ENCODE data around the gene CHST11. TPM values are rescaled to one million over a fixed set of nuclear protein-coding genes. Genes with fewer than 3 reads are reported as not detected.
"Not testable (repeated sequence)": the region's sequence is repeated elsewhere in the genome, so short reads cannot be mapped to it uniquely, and the experiment has no call there.

The CHST11 gene
- total RNA-seq, 1 experiment from 2014 or later: 38.8 TPM

DNA sequence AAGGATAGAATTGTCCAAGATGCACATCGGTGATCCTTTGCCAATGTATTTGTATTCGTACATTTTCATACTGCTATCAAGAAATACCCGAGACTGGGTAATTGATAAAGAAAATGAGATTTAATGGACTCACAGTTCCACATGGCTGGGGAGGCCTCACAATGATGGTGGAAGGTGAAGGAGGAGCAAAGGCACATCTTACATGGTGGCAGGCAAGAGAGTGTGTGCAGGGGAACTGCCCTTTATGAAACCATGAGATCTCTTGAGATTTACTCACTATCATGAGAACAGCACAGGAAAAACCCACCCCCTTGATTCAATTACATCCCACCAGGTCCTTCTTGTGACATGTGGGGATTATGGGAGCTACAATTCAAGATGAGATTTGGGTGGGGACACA lies 107.9 kb downstream of the CHST11 start:
- DNase-seq (ENCODE audit: low read depth): not testable (repeated sequence)

DNA sequence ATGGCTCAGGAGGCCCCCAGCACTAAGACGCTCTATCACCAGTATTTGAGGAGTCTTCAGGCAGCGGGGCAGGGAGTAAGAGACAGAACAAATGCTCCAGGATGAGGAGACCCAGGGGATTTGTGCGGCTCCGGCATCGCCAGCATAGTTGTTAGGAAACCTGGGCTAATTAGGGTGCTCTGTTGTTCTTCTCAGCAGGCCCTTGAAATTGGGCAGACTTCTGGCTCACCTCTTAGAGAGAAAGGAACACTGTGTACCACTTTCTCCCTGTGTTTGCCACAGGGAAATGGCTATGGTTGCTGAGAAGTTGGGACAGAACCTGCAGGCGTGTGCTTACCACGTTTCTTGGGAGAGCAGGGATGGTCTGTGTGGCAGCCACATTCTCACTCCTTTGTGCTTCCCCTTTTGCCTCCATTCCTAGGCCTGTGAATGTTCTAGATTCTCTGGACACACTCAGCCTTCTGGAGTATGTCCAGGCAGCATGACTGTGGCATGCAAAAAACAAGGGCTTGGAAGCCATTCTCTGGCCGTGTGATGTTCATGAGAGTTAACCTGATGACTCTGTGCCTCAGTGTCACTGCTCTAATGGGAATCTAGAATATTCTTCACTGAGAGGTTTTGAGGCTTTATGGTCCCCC lies 109.0 kb downstream of the CHST11 start:
- no peak for DNase-seq (ENCODE audit: low read depth)

DNA sequence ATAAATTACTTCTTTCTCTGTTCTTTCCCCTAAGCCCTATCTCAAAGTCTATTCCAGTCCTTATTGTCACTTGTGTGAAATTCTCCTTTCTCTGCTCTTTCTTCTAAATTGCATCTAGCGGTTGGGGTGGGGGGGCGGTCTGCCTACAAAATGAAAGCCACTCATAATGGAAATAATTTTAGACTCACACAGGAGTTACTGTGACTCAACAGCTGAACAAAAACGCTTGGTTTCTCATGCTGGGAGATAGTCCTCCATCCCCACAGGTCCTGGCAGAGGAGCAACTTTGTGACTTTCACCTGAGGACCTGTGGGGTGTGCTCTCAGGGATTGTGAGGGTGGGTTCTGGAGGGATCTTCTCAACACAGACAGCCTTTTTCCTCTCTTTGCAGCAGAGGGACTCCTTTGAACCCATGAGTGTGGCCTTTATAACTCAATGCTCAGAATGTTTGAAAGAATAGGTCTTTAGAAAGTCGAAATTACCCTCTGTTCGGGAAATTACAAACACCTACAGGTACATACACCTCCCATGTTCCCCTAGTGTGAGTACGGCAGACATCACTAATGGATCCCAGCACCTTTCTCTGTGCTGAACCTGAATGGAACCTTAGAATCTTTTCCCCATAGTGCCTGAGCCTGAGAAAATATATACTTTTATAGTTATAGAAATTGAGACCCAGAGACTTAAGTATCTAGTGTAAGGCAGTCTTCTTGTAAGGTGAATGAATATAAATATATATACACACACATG lies 109.7 kb downstream of the CHST11 start:
- DNase-seq (ENCODE audit: low read depth): no peak

DNA sequence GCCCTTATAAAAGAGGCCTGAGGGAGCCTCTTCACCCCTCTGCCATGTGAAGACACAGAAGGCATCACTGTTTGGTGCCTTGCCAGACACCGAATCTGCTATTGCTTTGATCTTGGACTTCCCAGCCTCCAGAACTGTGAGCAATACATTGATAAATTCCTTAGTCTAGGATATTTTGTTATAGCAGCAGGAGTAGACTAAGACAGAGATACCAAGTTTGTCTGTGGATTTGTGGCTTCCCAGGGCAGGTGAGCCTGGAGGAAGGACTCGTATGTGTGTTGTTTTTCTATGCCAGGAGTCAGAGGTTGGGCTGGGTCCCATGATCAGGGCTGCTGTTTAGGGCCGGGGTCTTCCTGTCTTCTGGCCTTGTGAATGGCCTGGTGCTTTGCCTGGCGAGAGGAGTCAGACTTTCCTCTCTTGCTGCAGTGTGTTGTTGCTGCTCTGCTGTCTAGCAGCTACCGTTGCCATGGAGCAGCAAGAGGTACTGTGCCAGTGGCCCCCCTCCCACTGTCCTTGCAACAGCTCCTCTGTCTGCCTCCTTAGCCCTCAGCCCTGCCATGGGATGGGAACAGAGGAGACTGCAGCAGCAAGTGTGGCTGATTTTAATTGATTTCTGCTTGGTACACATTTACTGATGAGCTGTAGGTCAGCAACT lies 111.2 kb downstream of the CHST11 start:
- DNase-seq (ENCODE audit: low read depth): no peak

DNA sequence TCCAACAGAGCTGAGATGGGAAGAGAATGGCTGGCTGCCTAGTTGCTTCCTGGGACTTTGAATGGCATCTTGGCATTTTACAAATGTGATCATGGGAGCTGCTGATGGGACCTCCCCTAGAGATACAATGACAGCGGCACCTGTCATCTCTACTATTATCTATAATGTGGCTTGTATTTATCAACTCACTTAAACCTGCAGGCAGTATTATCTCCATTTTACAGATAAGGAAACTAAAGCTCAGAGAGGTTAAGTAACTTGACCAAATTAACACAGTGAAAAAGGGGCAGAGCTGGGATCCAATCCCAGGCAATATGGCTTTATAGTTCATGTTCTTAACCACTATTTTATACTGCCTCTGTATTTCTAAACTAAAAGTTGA lies 111.7 kb downstream of the CHST11 start:
- no peak for DNase-seq (ENCODE audit: low read depth)

DNA sequence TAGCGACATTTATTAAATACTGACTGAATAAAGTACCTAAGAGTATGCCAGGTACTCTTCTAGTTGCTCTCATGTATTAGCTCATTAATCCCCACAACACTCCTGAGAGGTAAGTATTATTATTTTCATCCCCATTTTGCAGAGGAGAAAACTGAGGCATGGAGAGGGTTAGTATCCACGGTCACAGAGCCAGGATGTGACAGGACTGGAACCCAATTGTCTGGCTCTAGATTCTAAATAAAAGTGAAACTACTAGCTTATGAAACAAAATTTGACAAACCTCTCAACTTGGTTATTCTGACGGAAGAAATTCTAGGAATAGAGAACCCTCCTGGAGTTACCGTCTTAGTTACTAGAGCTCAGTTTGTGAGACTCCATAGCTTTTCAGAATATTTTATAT lies 112.2 kb downstream of the CHST11 start:
- no peak for DNase-seq (ENCODE audit: low read depth)

DNA sequence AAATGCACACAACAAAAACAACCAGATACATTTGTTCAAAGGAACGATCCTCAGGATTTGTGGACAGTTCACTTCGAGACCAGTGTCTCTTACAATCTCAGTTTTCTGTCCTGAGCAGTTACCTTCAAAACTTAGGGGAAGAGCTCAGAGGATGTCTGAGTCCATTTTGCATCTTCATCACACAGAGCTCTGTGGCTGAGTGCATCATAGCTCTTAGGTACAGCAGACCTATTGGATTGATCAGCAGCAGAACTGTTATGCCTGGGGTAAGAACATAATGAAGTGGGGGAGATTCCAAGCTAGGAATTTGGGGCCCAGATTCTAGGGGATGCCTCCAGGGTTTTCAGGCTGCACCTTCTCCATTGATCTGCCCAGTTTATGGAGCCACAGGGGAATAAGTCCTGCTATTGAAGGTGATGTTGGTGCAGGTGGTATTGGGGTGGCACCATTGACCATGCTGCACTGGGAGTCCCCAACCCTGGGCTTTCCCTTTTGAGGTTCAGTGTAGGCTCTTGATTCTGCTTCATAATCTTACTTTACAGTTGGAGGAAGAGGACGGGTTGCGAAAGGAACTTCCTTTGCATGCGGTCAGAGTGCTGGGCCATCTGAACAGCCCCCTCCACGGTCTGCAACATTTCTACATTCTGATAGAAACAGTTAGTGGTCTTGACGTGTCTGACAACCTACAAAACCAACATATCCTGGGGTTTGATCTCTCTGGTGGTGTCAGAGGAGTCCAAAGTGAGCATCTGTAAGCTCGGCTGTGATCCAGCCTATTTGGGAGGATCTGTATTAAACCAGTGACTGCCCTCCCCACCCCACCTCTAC lies 112.8 kb downstream of the CHST11 start:
- DNase-seq (ENCODE audit: low read depth): no peak

DNA sequence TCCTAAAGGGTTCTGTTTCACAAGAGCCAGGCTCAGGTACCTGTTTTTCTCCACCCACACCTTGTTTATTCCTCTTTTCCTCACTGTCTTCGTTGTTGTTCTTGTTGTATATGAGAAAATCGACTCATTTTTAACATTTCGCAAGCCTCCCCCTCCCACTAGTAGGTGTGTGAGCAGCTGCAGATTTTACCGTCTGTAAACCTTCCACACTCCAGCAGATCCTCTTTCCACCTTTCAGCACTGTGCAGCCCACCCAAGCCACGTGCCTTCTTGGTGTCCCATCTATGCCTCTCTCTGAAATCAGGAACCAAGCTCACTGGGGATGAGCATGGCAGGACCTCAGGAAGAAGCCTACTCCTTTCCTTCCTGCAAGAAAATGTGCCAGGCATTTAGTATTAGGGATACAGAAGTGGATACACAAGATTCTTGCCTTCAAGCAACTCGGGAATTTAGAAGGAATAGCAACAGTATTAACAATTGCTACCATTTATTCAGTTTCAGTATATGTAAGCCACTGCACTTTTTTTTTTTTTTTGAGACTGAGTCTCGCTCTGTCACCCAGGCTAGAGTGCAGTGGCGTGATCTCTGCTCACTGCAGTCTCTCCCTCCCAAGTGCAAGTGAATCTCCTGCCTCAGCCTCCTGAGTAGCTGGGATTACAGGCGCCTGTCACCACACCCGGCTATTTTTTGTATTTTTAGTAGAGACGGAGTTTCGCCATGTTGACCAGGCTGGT lies 113.6 kb downstream of the CHST11 start:
- DNase-seq (ENCODE audit: low read depth): no peak

DNA sequence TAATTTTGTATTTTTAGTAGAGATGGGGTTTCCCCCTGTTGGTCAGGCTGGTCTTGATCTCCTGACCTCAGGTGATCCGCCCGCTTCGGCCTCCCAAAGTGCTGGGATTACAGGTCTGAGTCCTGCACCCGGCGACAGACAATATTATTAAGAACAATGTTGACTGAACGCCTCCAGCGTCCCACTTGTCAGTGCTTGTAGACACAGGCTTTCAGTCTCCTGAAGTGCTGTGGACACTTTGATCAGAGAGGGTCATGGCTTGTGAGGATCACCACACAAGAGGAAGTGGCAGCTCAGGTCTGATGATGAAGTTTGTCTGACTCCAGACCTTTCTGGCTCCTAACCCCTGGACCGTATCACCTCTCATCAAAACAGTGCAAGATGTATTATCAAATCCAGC lies 114.6 kb downstream of the CHST11 start:
- DNase-seq (ENCODE audit: low read depth): no peak

DNA sequence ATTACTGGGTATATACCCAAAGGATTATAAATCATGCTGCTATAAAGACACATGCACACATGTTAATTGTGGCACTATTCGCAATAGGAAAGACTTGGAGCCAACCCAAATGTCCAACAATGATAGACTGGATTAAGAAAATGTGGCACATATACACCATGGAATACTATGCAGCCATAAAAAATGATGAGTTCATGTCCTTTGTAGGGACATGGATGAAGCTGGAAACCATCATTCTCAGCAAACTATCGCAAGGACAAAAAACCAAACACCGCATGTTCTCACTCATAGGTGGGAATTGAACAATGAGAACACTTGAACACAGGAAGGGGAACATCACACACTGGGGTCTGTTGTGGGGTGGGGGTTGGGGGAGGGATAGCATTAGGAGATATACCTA lies 117.6 kb downstream of the CHST11 start:
- not testable (repeated sequence) for DNase-seq (ENCODE audit: low read depth)

DNA sequence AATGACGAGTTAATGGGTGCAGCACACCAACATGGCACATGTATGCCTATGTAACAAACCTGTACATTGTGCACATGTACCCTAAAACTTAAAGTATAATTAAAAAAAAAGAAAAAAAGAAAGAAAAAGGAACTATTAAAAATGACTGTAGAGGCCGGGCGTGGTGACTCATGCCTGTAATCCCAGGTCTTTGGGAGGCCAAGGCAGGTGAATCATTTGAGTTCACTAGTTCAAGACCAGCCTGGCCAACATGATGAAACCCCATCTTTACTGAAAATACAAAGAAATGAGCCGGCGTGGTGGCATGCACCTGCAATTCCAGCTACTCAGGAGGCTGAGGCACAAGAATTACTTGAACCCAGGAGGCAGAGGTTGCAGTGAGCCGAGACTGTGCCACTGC lies 118.0 kb downstream of the CHST11 start:
- DNase-seq (ENCODE audit: low read depth): peak; percentile 49

DNA sequence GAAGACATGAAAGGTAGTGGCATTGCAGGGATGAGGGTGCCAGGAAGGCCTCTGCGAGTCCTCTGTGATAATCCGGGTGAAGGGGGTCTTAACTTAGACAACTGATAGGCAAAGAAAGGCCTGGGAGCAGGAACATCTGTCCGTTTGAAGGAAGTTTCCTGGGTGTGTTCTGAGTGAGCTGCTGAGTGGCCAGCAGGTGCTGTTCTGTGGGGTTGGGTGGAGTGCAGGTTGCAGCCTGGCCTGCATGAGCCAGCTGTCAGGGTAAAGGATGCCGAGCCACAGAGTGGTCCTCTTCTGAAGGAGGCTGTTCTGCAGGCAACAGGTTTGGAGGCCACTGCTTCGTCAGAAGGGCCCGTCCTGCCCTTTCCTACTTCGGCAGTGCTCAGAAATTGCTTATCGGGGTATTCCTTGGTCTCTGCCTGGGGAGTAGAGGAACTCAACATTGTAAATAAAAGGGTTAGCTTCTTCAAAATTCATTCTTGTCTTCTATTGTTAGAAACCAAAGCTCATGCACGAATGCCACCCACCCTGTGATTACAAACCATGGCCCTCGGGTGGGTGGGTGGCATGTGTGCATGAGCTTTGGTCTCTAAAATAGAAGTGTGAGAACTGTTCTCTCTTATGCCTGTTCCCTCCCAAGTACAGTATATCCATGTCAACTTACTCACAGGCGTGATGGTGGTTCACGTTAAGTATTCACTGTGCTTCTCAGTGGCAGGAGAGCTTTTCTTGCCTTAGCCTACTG lies 118.9 kb downstream of the CHST11 start:
- no peak for DNase-seq (ENCODE audit: low read depth)

DNA sequence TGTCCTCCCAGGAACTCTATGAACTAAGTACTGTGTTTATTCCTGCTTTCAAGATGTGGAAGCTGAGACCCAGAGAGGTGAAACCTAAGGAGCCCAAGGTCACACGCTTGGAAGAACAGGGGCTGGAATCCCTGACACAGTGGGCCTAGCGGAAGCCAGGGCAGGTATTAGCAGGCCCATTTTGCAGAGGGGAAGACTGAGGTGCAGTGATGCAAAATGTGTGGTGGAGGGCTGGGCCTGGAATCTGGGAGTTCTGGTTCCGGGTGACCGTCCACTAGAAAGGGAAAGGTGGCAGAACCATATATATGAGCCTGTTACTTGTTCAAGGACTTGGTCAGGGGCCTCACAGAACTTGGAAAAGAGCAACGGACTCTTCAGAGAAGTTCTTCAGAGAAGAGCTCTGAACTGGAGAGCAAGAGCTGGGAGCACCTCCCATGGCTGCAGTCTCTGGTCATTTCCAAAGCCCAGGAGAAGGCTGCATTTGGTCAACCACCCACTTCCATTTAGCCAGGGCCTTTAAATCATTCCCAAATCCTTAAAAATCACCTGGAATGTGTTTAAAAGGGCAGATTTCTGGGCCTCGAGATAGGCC lies 119.5 kb downstream of the CHST11 start:
- no peak for DNase-seq (ENCODE audit: low read depth)

DNA sequence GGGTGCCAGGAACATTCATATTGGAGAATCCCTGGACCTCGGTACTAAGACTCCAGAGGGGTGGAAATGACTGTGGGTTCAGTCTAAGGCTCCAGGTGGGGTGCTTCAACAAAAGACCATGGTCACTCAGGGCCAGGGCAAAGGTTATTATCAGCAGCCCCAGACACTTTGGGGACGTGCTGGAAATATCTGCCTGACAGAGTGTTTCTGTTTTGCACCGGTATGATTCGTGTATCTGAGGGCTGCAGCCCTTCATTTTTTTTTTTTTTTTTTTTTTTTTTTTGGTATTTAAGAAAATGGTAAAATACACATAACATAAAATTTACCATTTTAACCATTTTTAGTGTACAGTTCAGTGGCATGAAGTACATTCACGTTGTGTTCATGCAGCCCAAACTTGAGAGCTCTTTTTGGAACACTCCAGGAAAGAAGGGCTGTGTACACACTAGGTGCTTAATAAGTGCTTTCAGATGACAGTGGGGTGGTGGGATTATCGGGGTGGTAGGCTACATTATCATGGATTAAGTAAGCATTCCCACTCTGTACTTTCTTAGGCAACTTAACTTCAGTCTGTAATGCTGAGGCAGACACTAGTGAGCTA lies 120.3 kb downstream of the CHST11 start:
- DNase-seq (ENCODE audit: low read depth): no peak

DNA sequence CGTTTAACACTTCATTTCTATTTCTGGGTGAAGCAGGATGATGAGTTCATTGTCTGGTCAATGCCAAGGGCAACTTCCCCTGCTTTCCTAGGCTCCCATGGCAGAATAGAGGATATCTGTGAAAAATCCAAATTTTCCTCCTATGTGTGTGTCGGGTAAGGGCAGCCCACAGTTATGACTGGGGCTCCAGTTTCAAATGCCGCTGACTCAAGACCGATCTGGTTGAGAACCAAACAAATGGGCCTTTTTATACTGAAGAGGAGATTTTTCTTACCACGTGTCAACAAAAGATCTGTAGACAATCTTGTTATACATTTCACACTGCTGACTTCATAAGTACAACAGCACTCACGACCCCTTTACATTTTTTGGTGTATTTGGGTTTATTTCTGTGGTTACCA lies 120.8 kb downstream of the CHST11 start:
- DNase-seq (ENCODE audit: low read depth): peak; percentile 86

DNA sequence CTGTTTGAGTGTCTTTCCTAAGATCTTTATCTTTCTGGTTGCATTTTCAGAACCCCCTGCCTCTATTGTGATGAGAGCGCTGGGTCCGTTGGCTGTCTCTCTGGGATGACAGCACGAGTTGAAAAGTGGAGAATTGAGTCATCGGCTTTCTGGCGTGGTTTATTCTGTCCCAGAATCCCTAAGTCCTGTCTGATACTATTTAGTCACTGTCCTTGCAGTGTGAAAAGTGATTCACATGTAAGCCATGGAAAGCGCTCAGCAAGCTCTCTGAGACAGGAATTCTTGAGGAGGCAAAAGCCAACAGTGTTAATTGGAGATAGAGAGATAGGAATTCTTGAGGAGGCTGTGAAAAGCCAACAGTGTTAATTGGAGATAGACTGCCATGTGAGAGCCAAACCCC lies 121.7 kb downstream of the CHST11 start:
- peak; percentile 91 for DNase-seq (ENCODE audit: low read depth)

DNA sequence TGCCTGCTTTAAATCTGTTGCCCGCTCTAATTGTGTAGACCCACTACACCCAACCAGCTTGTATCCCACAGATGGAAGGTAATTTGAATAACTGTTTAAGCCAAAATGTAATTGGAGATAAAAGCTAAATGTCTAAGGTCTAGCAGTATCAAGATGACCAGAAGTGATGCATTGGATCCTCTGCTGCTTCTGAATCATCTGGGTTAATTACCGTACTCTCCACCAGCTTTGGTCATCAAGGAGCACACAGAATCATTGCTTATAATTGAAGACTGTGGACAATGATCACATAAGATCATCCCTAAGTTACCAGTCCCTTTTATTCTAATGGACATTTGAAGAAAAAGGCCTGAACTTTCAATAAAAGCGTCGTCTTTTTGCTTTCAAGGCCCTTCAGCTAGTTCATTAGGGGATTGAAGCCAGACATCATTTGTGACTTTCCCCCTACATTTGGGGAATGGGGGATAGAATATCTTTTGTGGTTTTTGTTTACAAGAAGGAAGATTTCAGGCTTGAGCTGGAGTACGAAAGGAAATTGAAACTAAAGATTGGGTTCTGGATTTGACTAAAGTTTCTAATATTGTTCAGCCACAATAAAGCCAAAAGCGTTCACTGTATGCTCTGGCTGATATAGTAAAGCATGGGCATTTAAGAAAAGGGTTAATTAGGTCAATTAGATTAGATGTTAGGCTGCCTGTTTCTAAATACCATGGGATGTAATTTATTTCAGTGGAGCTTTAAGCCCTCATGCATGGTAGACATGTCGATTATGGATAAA lies 123.2 kb downstream of the CHST11 start:
- DNase-seq (ENCODE audit: low read depth): peak; percentile 44

DNA sequence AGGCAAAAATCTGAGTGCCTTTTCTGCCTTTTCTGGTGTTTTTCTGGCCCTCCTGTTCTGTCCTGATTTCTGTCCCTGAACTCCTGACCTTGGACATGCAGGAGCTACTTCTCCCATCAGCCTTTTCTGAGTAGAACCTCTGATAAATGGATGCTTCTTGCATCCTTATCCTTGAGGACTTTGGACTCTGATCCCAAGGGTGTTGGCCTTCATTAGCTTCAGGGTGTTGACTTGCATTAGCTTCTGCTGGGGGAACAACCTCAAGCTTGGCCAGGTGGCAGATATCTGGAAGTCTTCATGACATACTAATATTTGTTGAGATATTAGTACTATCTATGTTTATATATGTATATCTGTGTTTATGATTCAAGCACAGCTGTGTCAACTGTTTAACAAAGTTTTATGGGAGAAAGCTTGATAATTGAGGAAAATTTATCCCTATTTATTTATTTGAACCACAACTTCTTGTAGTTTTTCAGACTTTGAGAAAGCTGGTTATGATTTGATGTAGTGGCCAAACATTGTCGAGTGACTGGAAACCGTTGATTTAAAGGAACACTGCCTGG lies 124.3 kb downstream of the CHST11 start:
- DNase-seq (ENCODE audit: low read depth): no peak

DNA sequence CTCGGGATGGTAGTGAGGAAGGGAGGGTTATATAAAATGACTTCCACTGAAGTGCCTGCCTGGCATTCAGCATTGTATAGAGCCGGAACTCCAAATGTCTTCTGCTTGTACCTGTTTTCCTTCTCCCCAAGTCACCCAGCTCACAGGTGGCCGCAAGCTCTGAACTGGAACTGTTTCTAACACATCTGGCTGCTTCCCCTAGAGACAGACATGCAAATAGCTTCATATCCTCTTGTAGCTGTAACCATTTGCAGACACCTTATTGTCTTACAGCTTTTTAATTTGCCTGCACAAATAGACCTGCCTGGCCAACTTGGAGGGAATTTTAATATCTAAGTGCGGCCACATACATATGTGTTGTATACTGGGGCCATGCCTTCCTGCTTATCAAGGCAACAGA lies 126.0 kb downstream of the CHST11 start:
- DNase-seq (ENCODE audit: low read depth): no peak

Data from RPMI7951 (cell line).